ENCODE measurements around the gene CTSK.

DNA sequence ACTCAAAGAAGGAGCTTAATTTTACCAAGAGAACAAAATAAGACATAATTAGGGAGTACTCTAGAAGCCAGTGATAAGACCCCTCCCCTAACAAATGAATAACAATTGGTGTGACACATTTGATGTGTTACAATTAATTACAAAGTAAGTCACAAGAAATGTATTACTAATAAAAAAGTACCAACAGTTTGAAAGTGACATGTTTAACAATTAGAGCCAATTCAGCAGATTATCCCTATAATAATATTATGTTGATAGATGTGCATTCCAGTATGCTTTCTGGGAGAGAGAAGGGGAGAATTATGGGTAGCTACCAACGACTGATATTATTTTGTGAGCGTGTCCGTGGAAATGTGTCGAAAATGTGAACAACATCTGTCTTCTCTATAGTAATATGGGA, 19.1 kb downstream of the CTSK start:
- TF ChIP-seq, protein P1, sequence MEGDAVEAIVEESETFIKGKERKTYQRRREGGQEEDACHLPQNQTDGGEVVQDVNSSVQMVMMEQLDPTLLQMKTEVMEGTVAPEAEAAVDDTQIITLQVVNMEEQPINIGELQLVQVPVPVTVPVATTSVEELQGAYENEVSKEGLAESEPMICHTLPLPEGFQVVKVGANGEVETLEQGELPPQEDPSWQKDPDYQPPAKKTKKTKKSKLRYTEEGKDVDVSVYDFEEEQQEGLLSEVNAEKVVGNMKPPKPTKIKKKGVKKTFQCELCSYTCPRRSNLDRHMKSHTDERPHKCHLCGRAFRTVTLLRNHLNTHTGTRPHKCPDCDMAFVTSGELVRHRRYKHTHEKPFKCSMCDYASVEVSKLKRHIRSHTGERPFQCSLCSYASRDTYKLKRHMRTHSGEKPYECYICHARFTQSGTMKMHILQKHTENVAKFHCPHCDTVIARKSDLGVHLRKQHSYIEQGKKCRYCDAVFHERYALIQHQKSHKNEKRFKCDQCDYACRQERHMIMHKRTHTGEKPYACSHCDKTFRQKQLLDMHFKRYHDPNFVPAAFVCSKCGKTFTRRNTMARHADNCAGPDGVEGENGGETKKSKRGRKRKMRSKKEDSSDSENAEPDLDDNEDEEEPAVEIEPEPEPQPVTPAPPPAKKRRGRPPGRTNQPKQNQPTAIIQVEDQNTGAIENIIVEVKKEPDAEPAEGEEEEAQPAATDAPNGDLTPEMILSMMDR (conservative IDR thresholded peaks at IDR 0.05; ENCODE audit: low read depth, low read length) = no peak
- TF ChIP-seq POLR2A (IDR thresholded peaks at IDR 0.05; ENCODE audit: low read depth, low read length) (no peak), CEBPB (IDR thresholded peaks at IDR 0.05; ENCODE audit: low read depth, low read length) (no peak), MAFK (IDR thresholded peaks at IDR 0.05; ENCODE audit: low read depth, low read length) (no peak), RAD21 (IDR thresholded peaks at IDR 0.05; ENCODE audit: low read length) (no peak), NFE2L2 (IDR thresholded peaks at IDR 0.05; ENCODE audit: low read depth, low read length) (no peak), MAZ (IDR thresholded peaks at IDR 0.05; ENCODE audit: borderline replicate concordance, low read depth, low read length) (no peak), CHD1 (IDR thresholded peaks at IDR 0.05; ENCODE audit: low read depth, low read length) (no peak), BHLHE40 (IDR thresholded peaks at IDR 0.05; ENCODE audit: low read depth, low read length) (no peak), RFX5 (IDR thresholded peaks at IDR 0.05; ENCODE audit: low read depth, low read length) (no peak), SMC3 (IDR thresholded peaks at IDR 0.05; ENCODE audit: low read depth, low read length) (no peak), MXI1 (IDR thresholded peaks at IDR 0.05; ENCODE audit: borderline replicate concordance, low read depth, low read length) (no peak)
- TF ChIP-seq, protein P2, sequence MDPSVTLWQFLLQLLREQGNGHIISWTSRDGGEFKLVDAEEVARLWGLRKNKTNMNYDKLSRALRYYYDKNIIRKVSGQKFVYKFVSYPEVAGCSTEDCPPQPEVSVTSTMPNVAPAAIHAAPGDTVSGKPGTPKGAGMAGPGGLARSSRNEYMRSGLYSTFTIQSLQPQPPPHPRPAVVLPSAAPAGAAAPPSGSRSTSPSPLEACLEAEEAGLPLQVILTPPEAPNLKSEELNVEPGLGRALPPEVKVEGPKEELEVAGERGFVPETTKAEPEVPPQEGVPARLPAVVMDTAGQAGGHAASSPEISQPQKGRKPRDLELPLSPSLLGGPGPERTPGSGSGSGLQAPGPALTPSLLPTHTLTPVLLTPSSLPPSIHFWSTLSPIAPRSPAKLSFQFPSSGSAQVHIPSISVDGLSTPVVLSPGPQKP (IDR thresholded peaks at IDR 0.05; ENCODE audit: borderline replicate concordance, low read depth, low read length) = no peak
- TF ChIP-seq, protein P3, sequence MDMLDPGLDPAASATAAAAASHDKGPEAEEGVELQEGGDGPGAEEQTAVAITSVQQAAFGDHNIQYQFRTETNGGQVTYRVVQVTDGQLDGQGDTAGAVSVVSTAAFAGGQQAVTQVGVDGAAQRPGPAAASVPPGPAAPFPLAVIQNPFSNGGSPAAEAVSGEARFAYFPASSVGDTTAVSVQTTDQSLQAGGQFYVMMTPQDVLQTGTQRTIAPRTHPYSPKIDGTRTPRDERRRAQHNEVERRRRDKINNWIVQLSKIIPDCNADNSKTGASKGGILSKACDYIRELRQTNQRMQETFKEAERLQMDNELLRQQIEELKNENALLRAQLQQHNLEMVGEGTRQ (IDR thresholded peaks at IDR 0.05; ENCODE audit: low read depth, low read length) = no peak

Data from IMR-90 (cell line).